NB4 (cell line): ENCODE results near the gene PSAT1.

Source experiments
- DNase-seq: peaks from one replicate; pipeline ENCODE4 v3.0.0; 2010; ENCODE audit warnings: low read depth
- H3K4me3 ChIP-seq: one replicate; pipeline ENCODE4 v1.5.1; 2011; ENCODE audit warnings: mild to moderate bottlenecking, low read depth, low read length, moderate library complexity
- CTCF ChIP-seq: IDR thresholded peaks from one replicate; pipeline ENCODE4 v1.5.1; 2012; ENCODE audit warnings: low read depth, low read length
- MAX ChIP-seq: IDR thresholded peaks from 2 replicates; pipeline ENCODE4 v1.6.1; 2011; ENCODE audit warnings: low read depth, low read length
- MYC ChIP-seq: IDR thresholded peaks from 2 replicates; pipeline ENCODE4 v1.6.1; 2011; ENCODE audit warnings: low read depth, low read length
- POLR2A ChIP-seq: IDR thresholded peaks from 2 replicates; pipeline ENCODE4 v1.6.1; 2011; ENCODE audit warnings: mild to moderate bottlenecking; ENCODE audit not compliant: insufficient read length; ENCODE audit errors: extremely low read depth

PSAT1 gene

GRCh38 chr9:78298046-78298765 is 1.3 kb downstream of the PSAT1 start:
- TF ChIP-seq MAX (no peak), POLR2A (no peak), MYC (no peak), CTCF (no peak)
- H3K4me3 ChIP-seq, result peak overlapping the region; percentile 85
- peak; percentile 57 for DNase-seq

GRCh38 chr9:78300209-78300608 is 3.3 kb downstream of the PSAT1 start:
- DNase-seq, result no peak
- TF ChIP-seq MAX, result no peak
- no peak overlapping the region for H3K4me3 ChIP-seq

GRCh38 chr9:78301466-78301865 is 4.5 kb downstream of the PSAT1 start:
- DNase-seq, result no peak
- H3K4me3 ChIP-seq, result no peak overlapping the region
- TF ChIP-seq CTCF, result no peak
- TF ChIP-seq POLR2A, result no peak
- TF ChIP-seq MYC, result no peak
- TF ChIP-seq MAX, result no peak

GRCh38 chr9:78303377-78304062 is 6.6 kb downstream of the PSAT1 start:
- DNase-seq, result no peak
- no peak for TF ChIP-seq POLR2A
- no peak for TF ChIP-seq MYC
- no peak for TF ChIP-seq MAX
- TF ChIP-seq CTCF, result no peak
- no peak overlapping the region for H3K4me3 ChIP-seq

GRCh38 chr9:78304357-78304756 is 7.4 kb downstream of the PSAT1 start:
- no peak overlapping the region for H3K4me3 ChIP-seq
- DNase-seq, result no peak
- TF ChIP-seq POLR2A (no peak), MAX (no peak), MYC (no peak), CTCF (no peak)

GRCh38 chr9:78306222-78307076 is 9.5 kb downstream of the PSAT1 start:
- TF ChIP-seq MAX (no peak), CTCF (no peak)
- H3K4me3 ChIP-seq, result no peak overlapping the region
- DNase-seq, result no peak
